GM21723 (cell line): Measurements from ENCODE around the gene IFITM2.
A peak's percentile ranks its signal among the peaks of the same experiment; 100 is the strongest.
"Not testable (repeated sequence)": the region's sequence is repeated elsewhere in the genome, so short reads cannot be mapped to it uniquely, and the experiment has no call there.

Experiments used
- ATAC-seq: cut with Tn5 transposase; IDR thresholded peaks from one replicate; pipeline ENCODE4 v1.9.1; 2021; ENCODE audit warnings: mild to moderate bottlenecking, moderate library complexity; ENCODE audit not compliant: unreplicated experiment

Gene IFITM2

GRCh38 chr11:307766-308708 is at the start of gene IFITM2:
Gene IFITM2, plus strand, starts transcription at chr11:307816. Its CDS starts 377 bp downstream, at chr11:308193.
- ATAC-seq, result not testable (repeated sequence)

GRCh38 chr11:259413-259812 is 48.2 kb upstream of the IFITM2 start:
- ATAC-seq, result no peak

GRCh38 chr11:261624-262023 is 46.0 kb upstream of the IFITM2 start:
- no peak for ATAC-seq

GRCh38 chr11:266676-267439 is 40.8 kb upstream of the IFITM2 start:
- no peak for ATAC-seq

GRCh38 chr11:267491-267994 is 40.1 kb upstream of the IFITM2 start:
- ATAC-seq, result no peak

GRCh38 chr11:268716-269145 is 38.9 kb upstream of the IFITM2 start:
- ATAC-seq, result peak; percentile 46

- ATAC-seq, result peak; percentile 58
These were observed 38.3 kb upstream of the IFITM2 start for GRCh38 chr11:269146-269890.

- ATAC-seq, result no peak
These were observed 36.9 kb upstream of the IFITM2 start for GRCh38 chr11:270451-271318.

- ATAC-seq, result no peak
These were observed 36.3 kb upstream of the IFITM2 start for GRCh38 chr11:271319-271715.

GRCh38 chr11:272195-272930 is 35.3 kb upstream of the IFITM2 start:
- no peak for ATAC-seq

- ATAC-seq, result no peak
These were observed 34.8 kb upstream of the IFITM2 start for GRCh38 chr11:272931-273198.

GRCh38 chr11:276219-276618 is 31.4 kb upstream of the IFITM2 start:
- ATAC-seq, result no peak

- ATAC-seq, result no peak
These were observed 29.3 kb upstream of the IFITM2 start, which contains the start of gene NLRP6 for GRCh38 chr11:278001-278951. Gene NLRP6, plus strand, starts transcription at chr11:278407. Its CDS starts 163 bp downstream, at chr11:278570.

- ATAC-seq, result no peak
These were observed 28.3 kb upstream of the IFITM2 start for GRCh38 chr11:279040-279965.

GRCh38 chr11:279966-280705 is 27.5 kb upstream of the IFITM2 start:
- no peak for ATAC-seq

- ATAC-seq, result no peak
These were observed 26.7 kb upstream of the IFITM2 start for GRCh38 chr11:280706-281485.
